ENCODE measurements around the gene ISOC2.
A peak's percentile ranks its signal among the peaks of the same experiment; 100 is the strongest.
"Not testable (repeated sequence)": the region's sequence is repeated elsewhere in the genome, so short reads cannot be mapped to it uniquely, and the experiment has no call there.

Gene ISOC2

DNA sequence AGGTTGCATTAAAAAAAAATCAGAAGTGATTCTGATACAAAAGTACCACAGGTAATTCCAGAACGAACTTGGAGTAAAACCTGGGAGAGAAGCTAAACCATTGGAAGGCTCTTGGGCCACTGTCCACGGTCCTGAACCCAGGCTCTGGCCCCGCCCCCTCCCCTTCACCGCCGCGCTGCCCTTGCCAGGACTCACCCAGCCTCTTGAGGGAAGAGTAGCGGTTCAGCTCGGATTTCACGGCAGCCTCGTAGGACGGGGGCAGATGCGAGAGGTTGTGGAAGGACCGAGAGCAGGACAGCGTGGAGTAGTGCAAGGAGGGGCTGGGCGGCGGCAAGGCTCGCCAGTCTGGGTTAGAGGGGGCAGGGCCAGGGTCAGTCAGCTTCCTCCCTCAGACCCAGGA, 24.0 kb downstream of the ISOC2 start:
- peak in 1 of 2 experiments; percentile 48 for DNase-seq

DNA sequence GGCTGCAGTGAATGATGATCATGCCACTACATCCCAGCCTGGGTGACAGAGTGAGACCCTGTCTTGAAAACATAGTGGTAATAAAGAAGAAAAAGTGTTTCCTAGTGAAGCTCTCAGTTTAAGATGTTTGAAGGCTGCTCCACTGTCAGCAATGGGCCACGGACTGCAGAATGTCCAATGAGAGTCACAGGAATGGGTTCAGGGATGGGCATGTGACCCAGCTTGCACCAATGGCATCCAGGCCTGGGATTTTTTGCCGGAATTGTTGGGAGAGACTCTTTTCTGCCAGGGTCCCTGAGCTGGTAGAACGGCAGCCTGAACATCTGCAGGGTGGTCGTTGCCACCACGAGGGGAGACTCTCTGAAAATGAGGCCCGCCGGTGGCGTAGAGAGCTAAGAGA, 24.6 kb downstream of the ISOC2 start:
- no peak for DNase-seq

DNA sequence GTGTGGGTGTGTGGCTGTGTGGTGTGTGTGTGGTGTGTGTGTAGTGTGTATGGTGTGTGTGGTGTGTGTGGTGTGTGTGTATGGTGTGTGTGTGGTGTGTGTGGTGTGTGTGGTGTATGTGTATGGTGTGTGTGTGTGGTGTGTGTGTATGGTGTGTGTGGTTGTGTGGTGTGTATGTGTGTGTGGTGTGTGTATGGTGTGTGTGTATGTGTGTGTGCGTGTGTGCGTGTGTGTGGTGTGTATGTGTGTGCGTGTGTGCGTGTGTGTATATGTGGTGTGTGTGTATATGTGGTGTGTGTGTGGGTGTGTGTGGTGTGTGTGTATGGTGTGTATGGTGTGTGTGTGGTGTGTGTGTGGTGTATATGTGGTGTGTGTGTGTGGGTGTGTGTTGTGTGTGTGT, 26.4 kb downstream of the ISOC2 start:
- DNase-seq = no peak

DNA sequence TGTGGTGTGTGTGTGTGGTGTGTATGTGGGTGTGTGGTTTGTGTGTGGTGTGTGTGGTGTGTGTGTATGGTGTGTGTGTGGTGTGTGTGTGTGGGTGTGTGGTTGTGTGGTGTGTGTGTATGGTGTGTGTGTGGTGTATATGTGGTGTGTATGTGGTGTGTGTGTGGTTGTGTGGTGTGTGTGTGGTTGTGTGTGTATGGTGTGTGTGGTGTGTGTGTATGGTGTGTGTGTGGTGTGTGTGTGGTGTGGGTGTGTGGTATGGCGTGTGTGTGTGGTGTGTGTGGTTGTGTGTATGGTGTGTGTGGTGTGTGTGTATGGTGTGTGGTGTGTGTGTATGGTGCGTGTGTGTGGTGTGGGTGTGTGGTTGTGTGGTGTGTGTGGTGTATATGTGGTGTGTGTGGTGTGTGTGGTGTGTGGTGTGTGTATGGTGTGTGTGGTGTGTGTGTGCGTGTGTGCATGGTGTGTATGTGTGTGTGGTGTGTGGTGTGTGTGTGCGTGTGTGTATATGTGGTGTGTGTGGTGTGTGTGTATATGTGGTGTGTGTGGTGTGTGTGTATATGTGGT, 27.0 kb downstream of the ISOC2 start:
- DNase-seq = no peak

DNA sequence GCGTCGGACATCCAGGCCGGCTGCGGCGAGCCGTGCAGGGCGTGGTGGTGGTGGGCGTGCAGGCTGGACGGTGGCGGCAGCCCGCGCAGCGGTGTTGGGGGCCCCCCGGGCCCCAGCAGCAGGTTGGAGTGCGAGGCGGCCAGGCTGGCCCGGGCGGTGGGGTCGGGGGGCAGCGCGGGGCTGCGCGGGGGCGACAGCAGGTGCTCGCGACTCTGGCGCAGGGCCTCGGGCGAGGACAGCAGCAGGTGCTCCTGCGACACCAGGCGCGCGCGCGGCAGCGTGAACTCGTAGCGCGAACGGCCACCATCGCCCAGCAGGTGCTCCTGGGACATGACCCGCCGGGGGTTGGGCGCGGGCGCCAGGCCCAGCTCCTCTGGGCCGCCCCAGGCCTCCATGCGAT, 28.1 kb downstream of the ISOC2 start:
- no peak for DNase-seq

DNA sequence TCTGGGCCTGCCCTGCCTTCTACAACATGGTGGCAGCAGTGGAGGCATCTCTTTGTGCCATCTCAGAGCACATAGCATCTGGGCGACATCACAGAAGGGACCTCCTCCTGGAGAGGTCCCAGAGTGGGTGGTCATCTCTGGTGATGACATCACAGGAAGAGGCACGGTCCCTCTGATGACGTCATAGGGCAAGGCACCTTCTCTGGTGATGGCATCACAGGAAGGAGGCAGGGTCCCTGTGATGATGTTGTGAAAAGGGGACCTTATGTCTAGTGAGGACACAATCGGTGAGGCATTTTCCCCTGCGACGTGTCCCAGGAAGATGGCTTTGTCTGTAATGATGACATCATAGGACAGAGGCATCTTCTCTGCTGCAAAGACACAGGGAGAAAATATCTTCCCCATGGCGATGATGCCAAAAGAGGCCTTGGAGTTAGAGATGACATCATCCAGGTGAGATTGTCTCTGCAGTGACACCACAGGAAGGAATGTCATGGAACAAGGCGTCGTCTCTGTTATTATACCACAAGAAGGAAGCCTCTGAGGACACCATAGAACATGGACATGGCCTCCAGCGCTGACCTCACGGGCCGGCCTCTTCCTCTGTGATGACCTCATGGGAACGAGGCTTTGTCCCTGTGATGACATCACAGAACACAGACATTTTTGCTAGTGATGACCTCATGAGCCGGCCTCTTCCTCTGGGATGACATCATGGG, 29.0 kb downstream of the ISOC2 start:
- no peak for DNase-seq

DNA sequence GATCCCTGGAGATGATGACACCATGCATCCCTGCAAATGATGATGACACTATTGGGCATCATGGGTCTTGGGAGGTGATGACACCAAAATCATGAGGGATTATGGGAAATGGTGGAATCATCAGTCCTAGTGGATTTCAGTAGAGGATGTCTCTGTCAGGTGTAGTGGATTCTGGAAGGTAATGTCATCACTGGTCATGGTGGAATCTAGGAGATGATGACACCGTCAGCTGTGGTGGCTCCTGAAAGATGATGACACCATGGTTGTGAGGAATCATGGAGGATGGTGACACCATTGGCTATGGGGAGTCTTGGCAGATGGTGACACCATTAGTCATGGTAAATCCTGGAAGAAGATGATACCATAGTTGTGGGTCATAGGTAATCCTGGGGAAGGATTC, 30.3 kb downstream of the ISOC2 start:
- DNase-seq = no peak

DNA sequence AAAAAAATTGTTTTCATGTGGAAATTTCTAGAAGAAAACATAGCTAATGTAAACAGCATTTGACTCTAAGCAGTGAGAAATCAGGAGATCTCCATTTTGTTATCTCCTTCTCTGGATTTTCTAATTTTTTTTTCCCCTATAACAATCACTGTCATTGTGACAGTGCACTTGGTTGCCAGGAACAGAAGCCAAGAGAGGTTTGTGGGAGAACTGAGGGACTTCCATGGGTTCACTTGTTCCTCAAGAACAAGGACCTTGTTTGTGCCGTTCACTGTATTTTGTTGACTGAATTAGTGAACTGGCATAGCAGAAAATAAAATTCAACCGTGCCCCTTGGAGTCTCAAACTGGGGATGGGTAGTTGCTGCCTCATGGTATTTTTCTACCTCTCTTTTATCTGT, 35.4 kb downstream of the ISOC2 start:
- DNase-seq = no peak

DNA sequence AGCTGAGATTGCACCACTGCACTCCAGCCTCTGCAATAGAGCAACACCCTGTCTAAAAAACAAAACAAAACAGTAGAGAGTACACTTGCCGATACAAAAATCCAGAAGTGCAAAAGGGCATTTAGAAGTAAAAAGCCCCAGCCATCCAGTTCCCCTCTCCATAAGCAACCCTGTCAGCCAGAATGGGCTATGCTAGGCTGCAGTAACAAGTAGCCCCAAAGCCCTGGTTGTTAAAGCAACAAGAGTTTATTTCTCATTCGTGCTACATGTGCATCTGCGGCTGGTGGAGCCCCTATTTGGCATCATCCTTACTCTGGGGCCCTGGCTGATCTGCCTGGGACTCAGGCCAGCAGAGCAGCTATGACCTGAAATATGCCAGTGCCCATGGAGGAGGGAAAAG, 36.9 kb downstream of the ISOC2 start:
- DNase-seq = no peak

DNA sequence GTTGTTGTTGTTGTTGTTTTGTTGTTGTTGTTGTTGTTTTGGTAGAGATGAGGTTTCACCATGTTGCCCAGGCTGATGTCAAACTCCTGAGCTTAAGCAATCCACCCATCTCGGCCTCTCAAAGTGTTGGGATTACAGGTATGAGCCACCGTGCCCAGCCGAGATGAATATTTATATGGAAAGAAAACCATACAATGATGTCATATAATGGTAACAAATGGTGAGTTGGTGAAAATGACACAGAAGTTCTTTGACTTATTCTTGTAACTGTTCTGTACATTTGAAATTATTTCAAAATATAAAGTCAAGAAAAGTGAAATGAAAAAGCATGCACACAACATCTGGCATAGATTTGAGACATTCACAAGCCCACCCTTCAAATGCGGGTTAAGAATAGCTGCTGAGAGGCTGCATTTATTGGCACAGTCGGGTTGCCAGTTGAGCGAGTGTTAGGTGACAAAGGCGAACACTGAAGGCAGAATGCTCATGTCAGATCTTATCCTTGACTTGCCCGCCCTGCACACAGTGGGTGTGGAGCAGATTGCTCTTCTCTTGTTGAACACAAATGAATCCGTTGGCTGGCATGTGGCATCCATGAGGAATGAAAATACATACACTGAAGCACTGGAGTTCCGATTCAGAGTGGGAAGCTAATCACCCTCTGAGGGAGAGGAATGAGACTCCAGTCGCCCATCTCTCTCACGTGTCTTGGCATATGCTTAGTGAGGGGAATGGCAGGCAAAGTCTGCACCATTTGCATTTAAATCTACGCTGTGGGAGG, 38.0 kb downstream of the ISOC2 start:
- no peak for DNase-seq

DNA sequence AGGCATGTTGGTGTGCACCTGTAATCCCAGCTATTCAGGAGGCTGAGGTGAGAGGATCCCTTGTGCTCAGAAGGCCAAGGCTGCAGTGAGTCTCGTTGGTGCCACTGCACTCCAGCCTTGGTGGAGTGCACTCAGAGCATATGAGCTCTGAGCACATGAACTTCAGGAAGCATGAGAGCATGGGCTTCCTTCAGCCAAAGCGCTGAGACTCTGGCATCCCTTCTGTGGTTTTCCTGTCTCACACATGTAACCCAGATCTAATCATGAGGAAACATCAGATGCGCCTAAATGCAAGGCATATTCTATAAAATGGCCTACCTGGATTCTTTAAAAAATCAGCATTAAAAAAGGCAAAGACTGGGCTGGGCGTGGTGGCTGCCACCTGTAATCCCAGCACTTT, 40.2 kb downstream of the ISOC2 start:
- not testable (repeated sequence) for DNase-seq

DNA sequence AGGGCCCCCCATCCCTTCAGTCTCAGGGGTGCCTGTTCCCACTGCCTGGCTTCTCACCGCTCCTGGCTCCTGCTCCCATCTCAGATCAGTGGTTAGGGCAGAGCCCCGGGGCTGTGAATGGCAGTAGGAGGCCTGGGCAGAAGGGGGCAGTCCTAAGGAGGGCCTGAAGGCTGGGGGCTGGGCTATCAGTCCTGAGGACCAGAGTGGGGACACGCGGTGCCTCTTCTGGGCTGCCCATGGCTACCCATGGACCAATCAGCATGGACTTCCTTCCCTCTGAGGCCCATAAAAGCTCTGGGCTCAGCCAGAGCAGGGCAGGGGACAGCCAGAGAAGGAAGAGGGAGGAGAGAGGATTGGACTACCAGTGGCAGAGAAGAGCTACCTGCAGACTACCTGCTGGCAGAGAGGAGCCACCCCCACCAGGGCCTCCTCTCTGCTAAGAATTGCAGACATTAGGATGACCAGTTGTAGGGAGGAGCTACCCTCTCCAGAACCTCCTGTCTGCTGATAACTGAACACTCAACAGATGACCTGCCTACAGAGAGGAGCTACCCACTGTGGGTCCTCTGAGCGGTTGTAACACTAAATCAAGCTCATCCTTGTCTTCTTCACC, 41.7 kb downstream of the ISOC2 start:
- no peak for DNase-seq

DNA sequence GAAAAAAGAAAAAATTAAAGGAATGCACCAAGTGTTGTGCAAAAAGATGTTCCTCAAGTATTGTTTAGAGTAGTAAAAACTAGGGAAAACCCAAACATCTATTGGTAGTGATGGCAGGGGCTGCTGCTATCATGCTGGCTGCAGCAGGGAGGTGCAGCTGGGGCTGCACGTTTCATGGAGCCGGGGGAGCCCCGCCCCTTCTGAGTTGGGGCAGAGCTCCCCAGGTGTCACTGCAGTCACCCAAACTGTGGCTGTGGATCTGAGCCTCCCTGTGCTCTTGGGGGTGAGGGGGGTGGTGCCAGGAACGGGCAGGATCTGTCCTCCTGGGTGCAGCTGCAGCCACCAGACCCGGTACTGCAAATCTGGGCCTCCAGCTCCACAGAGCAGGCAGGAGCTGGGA, 42.3 kb downstream of the ISOC2 start:
- no peak for DNase-seq

DNA sequence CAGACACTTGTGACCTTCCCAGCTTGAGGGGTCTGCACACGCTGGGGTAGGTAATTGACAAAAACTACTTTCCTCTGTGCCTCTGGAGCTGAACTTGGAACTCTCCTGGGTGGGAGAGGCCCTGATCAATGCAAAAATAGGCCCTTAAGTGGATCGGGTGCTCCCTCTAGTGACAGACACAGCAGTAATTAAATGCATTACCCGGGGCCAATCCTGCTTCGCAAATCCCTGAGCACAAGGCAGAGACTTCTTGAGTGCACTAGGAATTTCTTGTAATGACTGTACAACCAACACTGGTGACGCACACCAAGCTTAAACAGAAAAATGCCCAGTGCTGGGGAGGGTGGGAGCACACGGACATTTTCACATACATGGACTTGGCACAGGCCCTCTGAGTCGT, 43.3 kb downstream of the ISOC2 start:
- DNase-seq = peak; percentile 32 to 68

DNA sequence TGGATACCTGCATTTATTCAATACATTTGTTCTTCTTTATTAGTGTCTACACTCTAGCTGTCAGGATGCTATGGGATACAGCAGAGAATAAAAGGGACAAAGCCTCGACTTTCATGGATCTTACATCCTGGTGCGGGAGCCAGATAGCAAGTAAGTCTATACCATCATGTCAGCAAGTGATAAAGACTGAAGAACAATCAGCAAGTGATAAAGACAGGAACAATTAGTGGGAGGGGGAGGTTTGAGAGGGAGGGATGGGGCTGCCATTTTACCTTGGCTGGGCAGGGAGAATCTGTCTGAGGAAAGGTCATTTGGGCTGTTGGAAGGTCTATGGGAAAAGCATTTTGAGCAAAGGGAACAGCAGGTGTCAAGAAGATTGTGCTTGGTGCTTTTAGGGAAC, 51.3 kb downstream of the ISOC2 start:
- no peak for DNase-seq

DNA sequence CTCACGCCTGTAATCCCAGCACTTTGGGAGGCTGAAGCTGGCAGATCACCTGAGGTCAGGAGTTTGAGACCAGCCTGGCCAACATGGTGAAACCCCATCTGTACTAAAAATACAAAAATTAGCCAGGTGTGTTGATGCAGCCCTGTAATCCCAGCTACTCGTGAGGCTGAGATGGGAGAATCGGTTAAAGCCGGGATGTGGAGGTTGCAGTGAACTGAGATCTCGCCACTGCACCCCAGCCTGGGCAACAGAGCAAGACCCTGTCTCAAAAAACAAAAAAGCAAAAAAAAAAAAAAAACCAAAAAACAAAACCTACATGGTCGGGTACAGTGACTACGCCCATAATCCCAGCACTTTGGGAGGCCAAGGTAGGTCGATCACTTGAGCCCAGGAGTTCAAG, 52.3 kb downstream of the ISOC2 start:
- DNase-seq = not testable (repeated sequence)

DNA sequence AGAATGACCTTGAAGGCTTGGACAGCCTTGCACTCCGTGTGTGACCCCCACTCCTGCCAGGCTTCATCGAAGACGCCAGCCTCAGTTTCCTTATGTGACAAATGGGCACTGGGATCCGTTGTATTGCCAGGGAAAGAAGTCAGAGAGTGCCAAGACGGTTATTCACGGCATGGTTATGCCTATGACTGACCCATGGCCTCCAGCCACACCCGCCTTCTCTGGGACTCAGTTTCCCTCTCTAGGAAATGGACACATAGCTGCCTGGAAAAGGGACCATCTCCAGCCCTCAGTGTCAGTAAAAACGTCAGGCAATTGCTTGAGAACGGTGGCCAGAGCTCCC, 52.9 kb downstream of the ISOC2 start:
- no peak for DNase-seq

DNA sequence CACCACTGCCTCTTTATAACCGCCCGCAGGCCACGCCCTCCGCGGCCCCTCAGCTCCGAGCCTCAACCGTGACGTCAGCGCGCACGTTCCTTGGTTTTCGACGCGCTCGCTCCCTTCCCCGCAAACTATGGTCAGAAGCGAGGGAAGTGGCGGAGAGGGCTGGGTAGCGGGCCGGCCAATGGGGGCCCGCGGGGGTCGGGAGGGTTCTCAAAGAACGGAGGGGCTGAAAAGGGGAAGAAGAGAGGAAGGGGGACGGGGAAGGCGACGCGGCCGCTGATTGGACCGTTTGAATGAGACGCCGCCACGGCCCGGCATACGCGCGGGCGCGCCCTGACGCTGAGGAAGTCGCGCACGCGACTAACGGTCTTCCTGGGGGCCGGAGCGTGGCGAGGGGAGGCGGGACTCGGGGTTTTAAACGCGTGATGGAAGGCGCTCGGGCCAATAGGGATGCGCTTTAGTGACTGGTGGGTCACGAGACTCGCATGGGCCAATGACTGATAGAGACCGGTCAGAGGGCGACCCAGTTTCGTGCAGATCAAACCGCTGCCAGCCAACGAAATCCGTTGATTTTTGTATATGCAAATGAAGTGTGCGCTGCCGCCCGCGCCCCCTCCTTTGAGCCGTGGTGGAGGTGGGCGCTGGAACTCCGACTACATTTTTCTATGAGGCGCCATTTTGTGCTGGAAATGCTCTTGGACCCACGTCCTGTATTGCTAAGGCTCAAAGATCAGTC, 53.5 kb downstream of the ISOC2 start:
- peak; percentile 93 to 97 for DNase-seq

DNA sequence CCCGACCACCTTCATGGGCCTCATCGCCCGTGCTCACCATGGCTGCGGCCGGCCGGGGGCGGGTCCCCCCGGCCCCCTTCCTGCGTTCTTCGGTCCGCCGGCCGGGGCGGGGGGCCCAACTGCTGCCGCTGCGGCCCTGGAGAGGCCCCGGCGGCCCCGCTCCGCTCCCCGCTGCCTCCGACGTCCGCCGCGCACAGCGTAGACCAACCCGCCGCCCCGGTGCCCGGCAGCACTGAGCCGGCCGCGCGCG, 54.0 kb downstream of the ISOC2 start, which contains the start of gene UBE2S:
Gene UBE2S, minus strand, starts transcription at position 239 of the 250 bp plus-strand sequence. Its CDS starts 199 bp downstream, at position 40.
- DNase-seq = not testable (repeated sequence)

DNA sequence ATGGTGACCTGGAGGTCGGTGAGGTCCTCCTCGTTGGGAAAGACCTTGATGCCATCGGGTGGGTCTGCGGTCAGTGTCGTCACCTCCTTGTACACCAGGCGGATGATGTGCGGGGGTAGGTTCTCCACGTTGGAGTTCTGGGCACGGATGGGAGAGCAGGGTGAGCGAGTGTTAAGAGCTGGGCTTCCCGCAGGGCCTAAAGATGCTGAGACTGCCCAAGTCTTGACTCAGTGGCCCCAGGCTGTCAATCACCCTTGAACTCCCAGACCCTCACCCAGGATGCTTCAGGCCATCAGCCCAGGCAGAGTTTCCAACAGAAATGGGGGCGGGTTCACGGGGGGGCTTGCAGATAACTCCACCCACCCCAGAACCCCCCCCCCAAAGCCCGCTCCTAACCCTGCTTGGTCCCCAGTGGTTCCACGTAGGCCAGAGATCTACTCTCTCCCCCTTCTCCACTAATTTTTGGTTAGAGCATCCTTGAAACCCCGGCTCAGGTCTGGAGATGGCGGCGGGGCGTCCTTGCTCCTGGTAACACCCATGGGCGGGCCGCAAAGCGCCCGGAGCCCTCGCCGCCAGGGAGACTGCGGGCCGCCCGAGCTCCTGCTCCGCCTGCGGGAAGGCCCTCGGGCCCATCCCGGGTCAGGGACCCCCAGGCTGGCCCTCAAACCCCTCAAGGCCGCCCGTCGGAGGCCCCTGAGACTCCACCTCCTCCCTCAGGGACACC, 54.5 kb downstream of the ISOC2 start:
- no peak for DNase-seq

DNA sequence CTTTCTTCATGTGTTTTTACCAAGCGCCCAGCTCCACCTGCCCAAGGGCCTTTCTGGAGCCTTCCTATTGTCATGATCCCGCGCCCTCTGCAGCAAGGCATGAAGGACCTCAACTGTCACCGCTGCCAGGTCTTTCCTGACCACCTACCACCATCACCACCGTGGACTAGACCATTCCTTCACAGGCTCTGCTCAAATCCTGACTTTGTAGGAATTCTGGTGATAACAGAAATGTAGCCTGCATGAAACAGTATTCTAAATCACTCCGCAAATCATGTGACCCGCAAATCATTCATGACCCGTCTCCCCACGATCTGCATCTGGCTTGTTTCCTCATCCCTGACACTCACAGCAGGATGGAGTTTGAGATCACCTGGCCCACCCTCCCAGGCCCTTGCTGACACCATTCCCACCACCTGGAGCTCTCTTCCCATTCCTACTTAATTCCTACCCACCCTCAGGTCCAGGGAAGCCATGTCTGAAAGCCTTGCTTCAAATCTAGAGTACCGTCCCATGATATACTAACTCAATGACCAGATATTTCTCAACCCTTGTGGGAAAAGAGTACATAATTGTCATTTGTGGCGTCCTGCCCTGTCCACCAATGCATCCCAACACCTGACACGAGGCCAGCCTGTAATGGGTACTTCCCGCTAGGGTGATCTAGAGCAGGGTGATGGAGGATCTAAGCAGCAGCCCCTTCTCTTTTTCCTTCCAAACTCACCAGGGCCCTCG, 55.2 kb downstream of the ISOC2 start:
- no peak for DNase-seq

DNA sequence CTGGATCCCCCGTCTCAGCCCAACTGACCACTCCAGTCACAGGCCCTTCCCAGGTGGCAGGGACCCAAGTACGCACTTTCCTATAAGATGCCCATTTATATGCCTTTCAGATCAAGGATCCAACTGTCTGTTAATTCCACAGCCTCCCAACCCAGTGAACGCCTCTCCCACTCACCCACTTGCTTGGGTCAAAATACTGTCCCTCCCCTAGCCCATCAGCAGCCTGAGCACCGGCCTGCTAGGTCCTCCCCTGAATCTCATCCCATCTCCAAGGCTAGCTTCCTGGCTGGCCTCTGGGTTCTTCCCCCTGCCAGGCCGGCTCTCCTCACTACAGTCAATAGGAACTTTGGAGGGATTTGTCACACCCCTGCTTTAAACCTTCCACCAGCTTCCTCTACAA, 55.8 kb downstream of the ISOC2 start:
- DNase-seq = no peak
